ENCODE results near the gene MRPL28. TPM values are rescaled to one million over a fixed set of nuclear protein-coding genes. Genes with fewer than 3 reads are reported as not detected.
A peak's percentile ranks its signal among the peaks of the same experiment; 100 is the strongest.
"Not testable (repeated sequence)": the region's sequence is repeated elsewhere in the genome, so short reads cannot be mapped to it uniquely, and the experiment has no call there.

MRPL28 gene
- 10 to 100 TPM; 68.3 to 74.0 TPM for total RNA-seq

DNA sequence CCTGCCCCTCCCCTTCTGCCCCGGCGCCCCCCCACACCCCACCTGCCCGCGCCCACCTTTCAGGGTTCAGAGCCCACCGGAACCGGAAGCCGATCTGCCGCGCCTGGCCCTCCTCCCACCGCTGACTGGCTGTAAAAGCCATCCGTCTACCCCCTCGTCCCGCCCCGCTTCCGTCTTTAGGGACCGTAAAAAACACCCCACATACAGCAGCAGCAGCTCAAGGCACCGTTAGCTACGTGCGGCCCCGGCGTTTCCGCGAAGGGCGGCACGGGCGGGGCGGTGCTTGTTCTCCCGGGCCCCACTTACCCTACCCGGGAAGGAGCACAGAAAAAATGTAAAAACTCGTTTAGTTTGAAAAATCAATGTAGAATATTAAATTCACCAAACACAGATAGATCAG is at the start of gene MRPL28:
MRPL28 (minus strand) TSS at position 96 of the 400 bp plus-strand sequence. CDS start 320 bp downstream, outside the sequence.
- H3K9me3 Mint-ChIP-seq, result no peaks in the 10 kb centered on the region
- H3K4me3 Mint-ChIP-seq, result peak within 1 kb of the TSS; percentile 81
- intact Hi-C loops (cut with micrococcal nuclease), result loop anchor here (1.0 to 2.0 kb wide), 3 partner anchors 10 to 30 kb away; partner anchors contain the start of gene DECR2
- H3K27ac Mint-ChIP-seq, result peak within 1 kb of the TSS; percentile 85
- CTCF ChIA-PET, result interaction anchor here (0.6 to 1.7 kb wide), 3 partner anchors 8 to 93 kb away, joined by 5 to 9 read pairs (median 5); no protein-coding TSS in a partner anchor
- H3K27me3 Mint-ChIP-seq (ENCODE audit: low read depth), result no peaks in the 10 kb centered on the region
- DNase-seq, result peak; percentile 97
- peaks cover 4% of the 10 kb centered on the region for H3K36me3 Mint-ChIP-seq (ENCODE audit: low read depth)
- peaks cover 14% of the 10 kb centered on the region for H3K4me1 Mint-ChIP-seq (ENCODE audit: low read depth)

DNA sequence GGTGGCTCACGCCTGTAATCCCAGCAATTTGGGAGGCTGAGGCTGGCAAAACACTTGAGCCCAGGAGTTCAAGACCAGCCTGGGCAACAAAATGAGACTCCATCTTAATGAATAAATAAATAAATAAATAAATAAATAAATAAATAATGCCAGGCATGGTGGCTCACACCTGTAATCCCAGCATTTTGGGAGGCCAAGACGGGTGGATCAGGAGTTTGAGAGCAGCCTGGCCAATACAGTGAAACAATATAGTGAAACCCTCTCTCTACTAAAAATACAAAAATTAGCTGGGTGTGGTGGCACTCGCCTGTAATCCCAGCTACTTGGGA is 44.8 kb upstream of the MRPL28 start:
- H3K9me3 Mint-ChIP-seq; H3K4me1 Mint-ChIP-seq (ENCODE audit: low read depth); intact Hi-C loops (cut with micrococcal nuclease); H3K27me3 Mint-ChIP-seq (ENCODE audit: low read depth); CTCF ChIA-PET; DNase-seq; H3K4me3 Mint-ChIP-seq; H3K27ac Mint-ChIP-seq; H3K36me3 Mint-ChIP-seq (ENCODE audit: low read depth): not testable (repeated sequence)

DNA sequence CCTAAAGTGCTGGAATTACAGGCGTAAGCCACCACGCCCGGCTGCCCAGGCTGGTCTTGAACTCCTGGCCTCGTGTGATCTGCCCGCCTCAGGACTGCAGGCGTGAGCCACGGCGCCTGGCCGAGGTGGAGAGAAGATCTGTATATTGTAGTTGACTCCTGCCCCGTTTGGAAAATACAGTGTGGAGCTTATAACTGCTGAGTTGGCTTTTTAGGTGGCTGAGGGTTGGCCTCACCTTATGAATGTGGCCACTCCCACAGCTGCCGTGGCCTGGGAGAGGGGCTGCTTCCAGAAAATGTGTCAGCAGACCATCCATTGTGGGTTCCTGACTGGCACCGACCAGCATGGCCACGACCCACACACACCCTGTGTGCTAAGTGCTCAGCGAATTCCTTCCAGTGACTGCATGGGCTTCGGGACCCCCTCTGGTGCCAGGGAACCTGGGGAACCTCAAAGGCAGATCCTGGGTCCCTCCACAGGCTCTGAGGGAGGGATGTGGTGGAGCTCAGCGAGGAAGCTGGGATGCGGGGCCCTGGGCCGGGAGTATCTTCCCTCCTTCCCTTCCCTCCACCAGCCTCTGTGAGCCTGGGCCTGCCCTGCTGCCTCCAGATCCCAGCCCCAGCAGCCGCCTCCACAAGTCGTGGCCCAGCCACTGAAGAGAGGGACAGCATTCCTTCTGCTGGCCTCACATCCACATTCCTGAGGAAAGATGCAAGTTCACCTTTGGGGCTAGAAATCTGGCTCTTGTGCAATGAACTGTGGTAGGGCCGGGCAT is 44.2 kb upstream of the MRPL28 start:
- H3K4me1 Mint-ChIP-seq (ENCODE audit: low read depth), result no peaks in the 10 kb centered on the region
- no peak for DNase-seq
- H3K9me3 Mint-ChIP-seq, result no peaks in the 10 kb centered on the region
- H3K4me3 Mint-ChIP-seq, result no peak overlapping the region
- H3K36me3 Mint-ChIP-seq (ENCODE audit: low read depth), result peaks cover 2% of the 10 kb centered on the region
- no peaks in the 10 kb centered on the region for H3K27me3 Mint-ChIP-seq (ENCODE audit: low read depth)
- CTCF ChIA-PET, result no interaction called here
- no peak overlapping the region for H3K27ac Mint-ChIP-seq
- intact Hi-C loops (cut with micrococcal nuclease), result no loop called here

GRCh38 chr16:411576-412265 is 41.4 kb upstream of the MRPL28 start:
- no peaks in the 10 kb centered on the region for H3K4me1 Mint-ChIP-seq (ENCODE audit: low read depth)
- H3K27ac Mint-ChIP-seq, result no peak overlapping the region
- H3K27me3 Mint-ChIP-seq (ENCODE audit: low read depth), result no peaks in the 10 kb centered on the region
- H3K4me3 Mint-ChIP-seq, result no peak overlapping the region
- CTCF ChIA-PET, result interaction anchor here (0.6 kb wide), 1 partner anchor 221 kb away, joined by 3 read pairs; no protein-coding TSS in a partner anchor
- no peak for DNase-seq
- intact Hi-C loops (cut with micrococcal nuclease), result no loop called here
- H3K36me3 Mint-ChIP-seq (ENCODE audit: low read depth), result peaks cover 2% of the 10 kb centered on the region
- H3K9me3 Mint-ChIP-seq, result no peaks in the 10 kb centered on the region

- Mint-ChIP-seq H3K27ac (no peak overlapping the region), H3K4me1 (ENCODE audit: low read depth) (no peaks in the 10 kb centered on the region), H3K9me3 (no peaks in the 10 kb centered on the region), H3K36me3 (ENCODE audit: low read depth) (peaks cover 2% of the 10 kb centered on the region), H3K4me3 (no peak overlapping the region), H3K27me3 (ENCODE audit: low read depth) (no peaks in the 10 kb centered on the region)
- CTCF ChIA-PET, result no interaction called here
- intact Hi-C loops (cut with micrococcal nuclease), result no loop called here
- DNase-seq, result no peak
Observed at GRCh38 chr16:410516-411178, 40.3 kb upstream of the MRPL28 start.

GRCh38 chr16:407253-407652 is 36.9 kb upstream of the MRPL28 start:
- intact Hi-C loops (cut with micrococcal nuclease), result no loop called here
- H3K27ac Mint-ChIP-seq, result no peak overlapping the region
- no peak overlapping the region for H3K4me3 Mint-ChIP-seq
- H3K4me1 Mint-ChIP-seq (ENCODE audit: low read depth), result peaks cover 3% of the 10 kb centered on the region
- H3K36me3 Mint-ChIP-seq (ENCODE audit: low read depth), result peaks cover 2% of the 10 kb centered on the region
- CTCF ChIA-PET, result no interaction called here
- H3K27me3 Mint-ChIP-seq (ENCODE audit: low read depth), result no peaks in the 10 kb centered on the region
- no peaks in the 10 kb centered on the region for H3K9me3 Mint-ChIP-seq
- no peak for DNase-seq

DNA sequence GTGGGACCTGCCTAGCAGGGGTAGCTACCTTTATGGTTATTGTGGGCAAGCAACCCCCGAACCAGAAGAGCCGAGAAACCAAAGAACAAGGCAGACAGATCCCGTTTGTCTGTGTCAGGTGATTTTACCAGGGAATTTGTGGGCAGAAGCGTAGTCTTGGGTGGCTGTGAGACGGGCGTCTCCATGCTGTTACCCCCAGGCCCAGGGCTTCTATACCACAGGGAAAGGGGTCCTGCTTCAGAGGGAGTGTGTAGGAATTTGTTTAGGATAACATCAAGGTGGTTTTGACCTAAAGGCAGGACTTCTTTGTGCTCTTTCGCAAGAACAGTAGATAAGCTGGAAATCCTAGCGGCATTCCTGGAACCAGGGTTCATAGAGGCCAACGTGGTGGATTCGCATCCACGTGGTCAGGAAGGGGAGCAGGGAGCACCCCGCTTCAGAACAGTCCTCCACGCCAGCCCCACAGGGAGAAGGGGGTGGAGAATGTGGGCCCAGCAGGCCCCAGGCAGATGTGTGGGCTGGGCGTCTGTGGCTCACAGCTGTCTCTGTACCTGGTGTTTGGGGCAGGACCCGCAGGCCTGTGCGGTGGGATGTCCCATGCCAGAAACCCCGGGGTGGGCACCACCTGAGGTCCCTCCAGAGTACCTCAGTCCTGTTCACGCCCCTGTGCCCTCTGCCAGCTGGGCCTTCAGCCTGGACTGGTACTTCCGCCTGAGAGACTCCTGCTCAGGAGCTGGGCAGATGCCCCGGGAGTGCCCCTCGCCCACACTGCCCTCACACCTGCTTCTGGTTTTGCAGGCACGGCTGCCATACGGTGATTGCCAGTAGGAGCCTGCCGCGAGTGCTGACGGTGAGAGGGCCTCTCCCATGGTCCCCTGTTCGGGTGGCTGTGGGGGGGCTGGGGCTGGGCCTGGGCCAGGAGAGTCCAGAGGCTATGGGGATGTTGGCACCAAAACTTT is 35.5 kb upstream of the MRPL28 start:
- Mint-ChIP-seq H3K4me1 (ENCODE audit: low read depth) (peaks cover 5% of the 10 kb centered on the region), H3K36me3 (ENCODE audit: low read depth) (peaks cover under 1% of the 10 kb centered on the region), H3K27me3 (ENCODE audit: low read depth) (no peaks in the 10 kb centered on the region), H3K4me3 (no peak overlapping the region), H3K27ac (no peak overlapping the region), H3K9me3 (no peaks in the 10 kb centered on the region)
- CTCF ChIA-PET, result no interaction called here
- intact Hi-C loops (cut with micrococcal nuclease), result no loop called here
- DNase-seq, result no peak

DNA sequence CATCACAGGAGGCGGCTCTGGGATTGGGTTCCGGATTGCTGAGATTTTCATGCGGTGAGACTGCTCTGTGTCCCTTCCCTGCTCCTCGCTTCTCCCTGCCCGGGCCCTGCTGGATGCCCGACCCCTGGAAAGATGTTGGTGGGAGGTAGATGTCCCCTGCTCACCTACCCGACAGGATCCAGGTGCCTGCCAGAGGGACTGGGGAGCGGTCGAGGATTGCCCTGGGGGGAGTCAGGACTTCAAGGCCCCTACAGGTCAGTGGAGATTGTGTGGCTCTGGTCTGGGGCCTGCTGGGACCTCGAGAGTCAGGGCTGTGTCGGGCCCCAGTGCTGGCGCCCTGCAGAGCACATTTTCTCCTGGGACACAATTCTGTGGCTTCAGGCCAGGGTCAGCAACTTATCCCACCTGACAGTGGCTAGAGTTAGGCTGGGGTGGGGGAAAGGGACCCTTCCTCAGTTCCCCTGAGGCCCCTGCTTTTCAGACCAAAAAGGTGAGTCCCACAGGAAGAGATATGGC is 34.7 kb upstream of the MRPL28 start:
- no peak overlapping the region for H3K27ac Mint-ChIP-seq
- no peaks in the 10 kb centered on the region for H3K27me3 Mint-ChIP-seq (ENCODE audit: low read depth)
- H3K36me3 Mint-ChIP-seq (ENCODE audit: low read depth), result peaks cover 2% of the 10 kb centered on the region
- H3K4me1 Mint-ChIP-seq (ENCODE audit: low read depth), result peaks cover 12% of the 10 kb centered on the region
- H3K9me3 Mint-ChIP-seq, result no peaks in the 10 kb centered on the region
- DNase-seq, result no peak
- CTCF ChIA-PET, result no interaction called here
- no peak overlapping the region for H3K4me3 Mint-ChIP-seq
- intact Hi-C loops (cut with micrococcal nuclease), result no loop called here

GRCh38 chr16:401468-402348 is 31.4 kb upstream of the MRPL28 start, which contains the start of gene DECR2:
Gene DECR2 (plus strand): TSS chr16:401885. CDS start chr16:401964, 79 bp downstream.
- Mint-ChIP-seq H3K4me3 (peak within 1 kb of the TSS; percentile 83), H3K9me3 (no peaks in the 10 kb centered on the region), H3K27me3 (ENCODE audit: low read depth) (no peaks in the 10 kb centered on the region), H3K4me1 (ENCODE audit: low read depth) (peaks cover 17% of the 10 kb centered on the region), H3K36me3 (ENCODE audit: low read depth) (peaks cover 2% of the 10 kb centered on the region), H3K27ac (peak within 1 kb of the TSS; percentile 83)
- intact Hi-C loops (cut with micrococcal nuclease), result loop anchor here (1.0 to 2.0 kb wide), 6 partner anchors 9 to 124 kb away; partner anchors contain the start of genes AXIN1, MRPL28 and RAB11FIP3
- DNase-seq, result peak; percentile 99
- CTCF ChIA-PET, result no interaction called here

- Mint-ChIP-seq H3K27me3 (ENCODE audit: low read depth) (no peaks in the 10 kb centered on the region), H3K4me3 (peak overlapping the region; percentile 83), H3K4me1 (ENCODE audit: low read depth) (peaks cover 23% of the 10 kb centered on the region), H3K27ac (peak overlapping the region; percentile 83), H3K9me3 (no peaks in the 10 kb centered on the region), H3K36me3 (ENCODE audit: low read depth) (peaks cover 2% of the 10 kb centered on the region)
- CTCF ChIA-PET, result no interaction called here
- intact Hi-C loops (cut with micrococcal nuclease), result loop anchor here (2.0 kb wide), 3 partner anchors 17 to 47 kb away; partner anchors contain the start of genes AXIN1 and MRPL28
- DNase-seq, result no peak
Observed at GRCh38 chr16:400061-400591, 29.8 kb upstream of the MRPL28 start.

All from activated naive CD4-positive, alpha-beta T cell treated with anti-CD3 and anti-CD28 coated beads for 36 hours (primary cell).